ENCODE data around the gene RNF7.
"Not testable (repeated sequence)": the region's sequence is repeated elsewhere in the genome, so short reads cannot be mapped to it uniquely, and the experiment has no call there.

Gene RNF7

GRCh38 chr3:141754032-141754431 lies 15.9 kb downstream of the RNF7 start:
- WGBS, 2 experiments: 81 to 86% methylated on average over 1 of the region's 1 CpG
- Histone ChIP-seq H3K27me3 (ENCODE audit: control insufficient read depth, insufficient read depth, low read length, poor library complexity, severe bottlenecking) (no peaks in the 10 kb centered on the region), H3K4me1 (ENCODE audit: control insufficient read depth, insufficient read depth, low read length) (no peaks in the 10 kb centered on the region), H3K27ac (ENCODE audit: insufficient read depth, low read depth, low read length, poor library complexity, severe bottlenecking) (no peak overlapping the region), H3K9me3 (ENCODE audit: control insufficient read depth, low read length) (no peaks in the 10 kb centered on the region), H3K36me3 (ENCODE audit: control insufficient read depth, insufficient read depth, low read length) (no peaks in the 10 kb centered on the region), H3K4me3 (ENCODE audit: insufficient read depth, low read depth, low read length) (no peak overlapping the region)

- 31 to 36% methylated on average over 16 to 18 of the region's 19 CpGs for WGBS, 2 experiments
- not testable (repeated sequence) for H3K27me3 ChIP-seq (ENCODE audit: control insufficient read depth, insufficient read depth, low read length, poor library complexity, severe bottlenecking); H3K4me1 ChIP-seq (ENCODE audit: control insufficient read depth, insufficient read depth, low read length); H3K4me3 ChIP-seq (ENCODE audit: insufficient read depth, low read depth, low read length); H3K27ac ChIP-seq (ENCODE audit: insufficient read depth, low read depth, low read length, poor library complexity, severe bottlenecking); H3K36me3 ChIP-seq (ENCODE audit: control insufficient read depth, insufficient read depth, low read length); H3K9me3 ChIP-seq (ENCODE audit: control insufficient read depth, low read length)
These were observed 24.5 kb downstream of the RNF7 start for GRCh38 chr3:141762552-141762951.

- WGBS, 2 experiments: 85 to 90% methylated on average over 9 of the region's 9 CpGs
- Histone ChIP-seq H3K4me3 (ENCODE audit: insufficient read depth, low read depth, low read length) (no peak within 1 kb of the TSS), H3K9me3 (ENCODE audit: control insufficient read depth, low read length) (no peaks in the 10 kb centered on the region), H3K4me1 (ENCODE audit: control insufficient read depth, insufficient read depth, low read length) (no peaks in the 10 kb centered on the region), H3K27me3 (ENCODE audit: control insufficient read depth, insufficient read depth, low read length, poor library complexity, severe bottlenecking) (peaks cover 10% of the 10 kb centered on the region), H3K27ac (ENCODE audit: insufficient read depth, low read depth, low read length, poor library complexity, severe bottlenecking) (no peak within 1 kb of the TSS), H3K36me3 (ENCODE audit: control insufficient read depth, insufficient read depth, low read length) (no peaks in the 10 kb centered on the region)
These were observed 25.1 kb downstream of the RNF7 start, which contains the start of gene GRK7 for GRCh38 chr3:141763088-141763750. Gene GRK7, plus strand, starts transcription at chr3:141763408. Its CDS starts 14,877 bp downstream, at chr3:141778285.

- peaks cover 10% of the 10 kb centered on the region for H3K27me3 ChIP-seq (ENCODE audit: control insufficient read depth, insufficient read depth, low read length, poor library complexity, severe bottlenecking)
- WGBS, 2 experiments: 92 to 96% methylated on average over 2 of the region's 2 CpGs
These were observed 25.9 kb downstream of the RNF7 start for GRCh38 chr3:141764045-141764444.

GRCh38 chr3:141764465-141764864 lies 26.4 kb downstream of the RNF7 start:
- no peak overlapping the region for H3K4me3 ChIP-seq (ENCODE audit: insufficient read depth, low read depth, low read length)
- H3K27ac ChIP-seq (ENCODE audit: insufficient read depth, low read depth, low read length, poor library complexity, severe bottlenecking): no peak overlapping the region
- 97 to 98% methylated on average over 1 of the region's 1 CpG for WGBS, 2 experiments
- no peaks in the 10 kb centered on the region for H3K36me3 ChIP-seq (ENCODE audit: control insufficient read depth, insufficient read depth, low read length)
- H3K9me3 ChIP-seq (ENCODE audit: control insufficient read depth, low read length): no peaks in the 10 kb centered on the region
- H3K4me1 ChIP-seq (ENCODE audit: control insufficient read depth, insufficient read depth, low read length): no peaks in the 10 kb centered on the region
- peaks cover 10% of the 10 kb centered on the region for H3K27me3 ChIP-seq (ENCODE audit: control insufficient read depth, insufficient read depth, low read length, poor library complexity, severe bottlenecking)

More at GRCh38 chr3:141764045-141764444, 25.9 kb downstream of the RNF7 start:
- no peaks in the 10 kb centered on the region for H3K9me3 ChIP-seq (ENCODE audit: control insufficient read depth, low read length)
- no peak overlapping the region for H3K4me3 ChIP-seq (ENCODE audit: insufficient read depth, low read depth, low read length)
- H3K4me1 ChIP-seq (ENCODE audit: control insufficient read depth, insufficient read depth, low read length): no peaks in the 10 kb centered on the region
- no peak overlapping the region for H3K27ac ChIP-seq (ENCODE audit: insufficient read depth, low read depth, low read length, poor library complexity, severe bottlenecking)
- no peaks in the 10 kb centered on the region for H3K36me3 ChIP-seq (ENCODE audit: control insufficient read depth, insufficient read depth, low read length)

GRCh38 chr3:141764986-141765385 lies 26.9 kb downstream of the RNF7 start:
- Histone ChIP-seq H3K9me3 (ENCODE audit: control insufficient read depth, low read length) (no peaks in the 10 kb centered on the region), H3K27me3 (ENCODE audit: control insufficient read depth, insufficient read depth, low read length, poor library complexity, severe bottlenecking) (peaks cover 10% of the 10 kb centered on the region), H3K4me3 (ENCODE audit: insufficient read depth, low read depth, low read length) (no peak overlapping the region), H3K36me3 (ENCODE audit: control insufficient read depth, insufficient read depth, low read length) (no peaks in the 10 kb centered on the region), H3K4me1 (ENCODE audit: control insufficient read depth, insufficient read depth, low read length) (no peaks in the 10 kb centered on the region), H3K27ac (ENCODE audit: insufficient read depth, low read depth, low read length, poor library complexity, severe bottlenecking) (no peak overlapping the region)
- 84 to 85% methylated on average over 2 of the region's 2 CpGs for WGBS, 2 experiments

GRCh38 chr3:141767066-141767465 lies 29.0 kb downstream of the RNF7 start:
- no peaks in the 10 kb centered on the region for H3K9me3 ChIP-seq (ENCODE audit: control insufficient read depth, low read length)
- H3K27ac ChIP-seq (ENCODE audit: insufficient read depth, low read depth, low read length, poor library complexity, severe bottlenecking): no peak overlapping the region
- peaks cover 10% of the 10 kb centered on the region for H3K27me3 ChIP-seq (ENCODE audit: control insufficient read depth, insufficient read depth, low read length, poor library complexity, severe bottlenecking)
- no peak overlapping the region for H3K4me3 ChIP-seq (ENCODE audit: insufficient read depth, low read depth, low read length)
- H3K4me1 ChIP-seq (ENCODE audit: control insufficient read depth, insufficient read depth, low read length): no peaks in the 10 kb centered on the region
- no peaks in the 10 kb centered on the region for H3K36me3 ChIP-seq (ENCODE audit: control insufficient read depth, insufficient read depth, low read length)
- WGBS, 2 experiments: 75 to 93% methylated on average over 1 to 2 of the region's 2 CpGs

- Histone ChIP-seq H3K4me1 (ENCODE audit: control insufficient read depth, insufficient read depth, low read length) (no peaks in the 10 kb centered on the region), H3K36me3 (ENCODE audit: control insufficient read depth, insufficient read depth, low read length) (no peaks in the 10 kb centered on the region), H3K27ac (ENCODE audit: insufficient read depth, low read depth, low read length, poor library complexity, severe bottlenecking) (no peak overlapping the region), H3K9me3 (ENCODE audit: control insufficient read depth, low read length) (no peaks in the 10 kb centered on the region), H3K27me3 (ENCODE audit: control insufficient read depth, insufficient read depth, low read length, poor library complexity, severe bottlenecking) (no peaks in the 10 kb centered on the region), H3K4me3 (ENCODE audit: insufficient read depth, low read depth, low read length) (no peak overlapping the region)
- WGBS, 2 experiments: 60 to 65% methylated on average over 6 of the region's 6 CpGs
These were observed 31.3 kb downstream of the RNF7 start for GRCh38 chr3:141769221-141769894.

- Histone ChIP-seq H3K36me3 (ENCODE audit: control insufficient read depth, insufficient read depth, low read length) (no peaks in the 10 kb centered on the region), H3K27me3 (ENCODE audit: control insufficient read depth, insufficient read depth, low read length, poor library complexity, severe bottlenecking) (no peaks in the 10 kb centered on the region), H3K4me1 (ENCODE audit: control insufficient read depth, insufficient read depth, low read length) (no peaks in the 10 kb centered on the region), H3K9me3 (ENCODE audit: control insufficient read depth, low read length) (no peaks in the 10 kb centered on the region), H3K4me3 (ENCODE audit: insufficient read depth, low read depth, low read length) (no peak overlapping the region), H3K27ac (ENCODE audit: insufficient read depth, low read depth, low read length, poor library complexity, severe bottlenecking) (no peak overlapping the region)
- WGBS, 2 experiments: 93 to 95% methylated on average over 6 of the region's 6 CpGs
These were observed 35.6 kb downstream of the RNF7 start for GRCh38 chr3:141773676-141774075.

GRCh38 chr3:141776376-141776775 lies 38.3 kb downstream of the RNF7 start:
- Histone ChIP-seq H3K9me3 (ENCODE audit: control insufficient read depth, low read length) (no peaks in the 10 kb centered on the region), H3K4me1 (ENCODE audit: control insufficient read depth, insufficient read depth, low read length) (no peaks in the 10 kb centered on the region), H3K4me3 (ENCODE audit: insufficient read depth, low read depth, low read length) (no peak overlapping the region), H3K27me3 (ENCODE audit: control insufficient read depth, insufficient read depth, low read length, poor library complexity, severe bottlenecking) (no peaks in the 10 kb centered on the region), H3K27ac (ENCODE audit: insufficient read depth, low read depth, low read length, poor library complexity, severe bottlenecking) (no peak overlapping the region), H3K36me3 (ENCODE audit: control insufficient read depth, insufficient read depth, low read length) (no peaks in the 10 kb centered on the region)
- WGBS, 2 experiments: 96 to 98% methylated on average over 14 of the region's 14 CpGs
